Peyer's patch (tissue), 4 donors: ENCODE data around the gene CIB1. TPM values are rescaled to one million over a fixed set of nuclear protein-coding genes. Genes with fewer than 3 reads are reported as not detected.

Experiments
- DNase-seq, 3 donors: peaks; one replicate each; pipeline ENCODE4 v3.0.0-alpha.2; 2017 to 2019
- H3K27ac ChIP-seq, 4 donors: fragments of 200-600 bp; sonication (generic); one replicate each; pipeline ENCODE4 v1.5.1; 2016 to 2019
- H3K27me3 ChIP-seq, 2 donors: fragments of 200-600 bp; sonication (generic); one replicate each; pipeline ENCODE4 v1.5.1; 2019
- H3K36me3 ChIP-seq, 3 donors: fragments of 200-600 bp; sonication (generic); one replicate each; pipeline ENCODE4 v1.5.1; 2016 to 2019
- H3K4me1 ChIP-seq, 4 donors: fragments of 200-600 bp; sonication (generic); one replicate each; pipeline ENCODE4 v1.5.1; 2016 to 2019
- H3K4me3 ChIP-seq, 4 donors: fragments of 200-600 bp; sonication (generic); 1 replicate in 3 of 4; 2 replicates in 1 of 4; pipeline ENCODE4 v1.5.1; 2016 to 2019; ENCODE audit warnings: mild to moderate bottlenecking in 1 of 4
- H3K9me3 ChIP-seq, 4 donors: fragments of 200-600 bp; sonication (generic); one replicate each; pipeline ENCODE4 v1.5.1; 2016 to 2019; ENCODE audit warnings: mild to moderate bottlenecking in 1 of 4
- CTCF ChIP-seq, 6 experiments: fragments of 450-650 bp in 4 of 6; fragments of 200-600 bp in 2 of 6; sonication (generic) in 1 of 6; IDR thresholded peaks; one replicate each; pipeline ENCODE4 v1.5.1; 2017 to 2019; ENCODE audit warnings: antibody characterized with exemption in 6 of 6, mild to moderate bottlenecking in 3 of 6, moderate library complexity in 1 of 6
- POLR2A ChIP-seq, 2 donors: fragments of 450-650 bp; IDR thresholded peaks; one replicate each; pipeline ENCODE4 v1.5.1; 2017; ENCODE audit warnings: antibody characterized with exemption in 2 of 2, mild to moderate bottlenecking in 2 of 2, moderate library complexity in 2 of 2
- total RNA-seq, 4 donors: library from RNA; depleted of rRNA; stranded (reverse); fragments of >200 nt; gene quantifications; one replicate each; pipeline ENCODE4 v1.1.0, GENCODE V29; 2016

CIB1 gene
- total RNA-seq, 4 donors from 2014 or later: 71.0 to 166 (median 130) TPM

DNA sequence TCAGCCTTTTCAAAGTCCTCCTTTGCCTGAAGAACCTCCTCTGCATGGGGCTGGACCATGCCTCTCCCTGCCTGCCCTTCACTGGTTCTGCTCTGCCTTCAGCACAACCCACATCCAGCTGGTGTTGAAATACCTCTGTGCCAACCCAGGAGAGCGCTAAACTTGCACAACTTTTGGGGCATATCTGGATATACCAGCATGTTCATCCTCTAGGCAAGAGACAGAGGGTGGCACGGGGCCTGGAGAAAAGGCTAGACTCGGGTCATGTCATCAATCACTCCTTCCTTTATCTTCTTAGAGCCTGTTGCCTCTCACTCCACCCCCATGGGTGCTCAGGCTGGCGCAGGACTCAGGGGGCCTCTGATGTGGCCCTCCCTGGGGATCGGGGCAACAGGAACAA lies 27.9 kb downstream of the CIB1 start:
- Histone ChIP-seq H3K27me3 (no peaks in the 10 kb centered on the region), H3K4me1 (peaks cover 1 to 44% (median 13%) of the 10 kb centered on the region in 4 donors), H3K27ac (no peak overlapping the region), H3K9me3 (no peaks in the 10 kb centered on the region), H3K4me3 (no peak overlapping the region), H3K36me3 (peaks cover 0 to 46% (median 0%) of the 10 kb centered on the region in 3 donors)
- no peak for TF ChIP-seq CTCF (IDR thresholded peaks at IDR 0.05)
- TF ChIP-seq POLR2A (IDR thresholded peaks at IDR 0.05): no peak
- no peak for DNase-seq

GRCh38 chr15:90205050-90205848 lies 28.5 kb downstream of the CIB1 start:
- Histone ChIP-seq H3K4me1 (peaks cover 0 to 44% (median 13%) of the 10 kb centered on the region in 4 donors), H3K27ac (no peak overlapping the region), H3K9me3 (no peaks in the 10 kb centered on the region), H3K4me3 (no peak overlapping the region), H3K27me3 (no peaks in the 10 kb centered on the region), H3K36me3 (peaks cover 0 to 46% (median 0%) of the 10 kb centered on the region in 3 donors)
- TF ChIP-seq CTCF (IDR thresholded peaks at IDR 0.05) (no peak), POLR2A (IDR thresholded peaks at IDR 0.05) (no peak)
- DNase-seq: no peak

DNA sequence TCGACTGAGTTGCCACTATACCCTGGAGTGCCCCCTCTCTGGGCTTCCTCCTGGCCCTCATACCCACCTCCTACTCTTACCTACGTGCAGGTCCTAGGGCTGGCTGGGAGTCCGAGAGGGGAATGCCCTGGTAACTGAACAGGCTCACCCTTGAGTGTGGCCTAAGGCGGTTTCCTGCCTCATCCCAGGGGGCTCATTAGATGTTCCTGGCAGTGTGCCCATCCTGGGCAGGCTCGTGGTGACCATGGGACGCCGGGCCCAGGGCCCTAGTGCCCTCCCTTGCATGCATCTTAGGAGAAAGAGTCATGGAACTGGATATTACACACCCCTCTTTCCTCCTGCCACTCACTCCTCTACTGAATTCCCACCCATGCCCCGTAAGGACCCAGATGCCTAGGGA lies 29.8 kb downstream of the CIB1 start:
- no peak for DNase-seq
- Histone ChIP-seq H3K36me3 (peaks cover 0 to 33% (median 0%) of the 10 kb centered on the region in 3 donors), H3K9me3 (no peaks in the 10 kb centered on the region), H3K4me3 (no peak overlapping the region), H3K27me3 (no peaks in the 10 kb centered on the region), H3K27ac (no peak overlapping the region), H3K4me1 (peaks cover 0 to 35% (median 13%) of the 10 kb centered on the region in 4 donors)
- TF ChIP-seq POLR2A (IDR thresholded peaks at IDR 0.05) (no peak), CTCF (IDR thresholded peaks at IDR 0.05) (no peak)

DNA sequence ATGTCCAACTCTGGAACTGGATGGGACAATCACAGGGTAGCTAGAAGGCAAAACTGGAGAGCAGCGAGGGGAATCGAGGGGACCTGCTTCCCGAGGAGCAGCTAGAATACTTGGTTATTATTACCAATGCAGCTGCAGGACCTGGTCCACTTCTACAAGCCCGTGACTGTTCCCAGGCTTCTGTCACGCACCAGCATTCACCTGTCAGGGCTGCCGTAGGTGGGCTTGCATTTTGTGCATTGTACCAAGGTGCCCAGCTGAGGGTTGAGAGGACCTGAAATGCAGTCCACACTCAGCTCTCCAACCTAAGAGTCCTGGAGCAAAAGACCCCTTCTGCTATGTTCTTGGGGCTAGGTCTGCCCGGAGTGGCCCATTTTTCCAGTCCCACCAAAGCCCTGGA lies 30.3 kb downstream of the CIB1 start:
- Histone ChIP-seq H3K9me3 (no peaks in the 10 kb centered on the region), H3K27ac (no peak overlapping the region), H3K27me3 (no peaks in the 10 kb centered on the region), H3K4me1 (peaks cover 0 to 35% (median 13%) of the 10 kb centered on the region in 4 donors), H3K36me3 (peaks cover 0 to 29% (median 0%) of the 10 kb centered on the region in 3 donors), H3K4me3 (no peak overlapping the region)
- no peak for TF ChIP-seq CTCF (IDR thresholded peaks at IDR 0.05)
- no peak for TF ChIP-seq POLR2A (IDR thresholded peaks at IDR 0.05)
- DNase-seq: no peak

DNA sequence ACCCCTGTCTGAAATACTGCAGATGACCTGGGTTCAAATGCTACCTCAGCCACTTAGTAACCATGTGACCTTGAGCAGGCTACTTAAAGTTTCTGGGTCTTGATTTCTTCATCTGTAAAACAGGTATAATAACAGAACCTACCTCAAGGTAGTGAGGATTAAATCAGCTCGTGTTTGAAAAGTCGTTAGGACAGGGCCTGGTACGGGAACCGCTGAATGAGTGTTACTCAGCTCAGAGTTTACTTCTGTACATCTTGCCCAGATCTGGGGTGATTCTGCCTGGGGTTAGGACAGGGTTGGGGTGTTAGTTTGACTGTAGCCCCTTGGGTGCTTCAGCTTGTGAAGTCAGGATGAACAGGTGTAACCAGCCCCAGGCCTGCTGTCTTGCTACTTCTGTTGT lies 30.8 kb downstream of the CIB1 start:
- no peaks in the 10 kb centered on the region for H3K9me3 ChIP-seq
- no peak overlapping the region for H3K27ac ChIP-seq
- H3K4me1 ChIP-seq: peaks cover 0 to 35% (median 13%) of the 10 kb centered on the region in 4 donors
- DNase-seq: no peak
- no peaks in the 10 kb centered on the region for H3K27me3 ChIP-seq
- H3K36me3 ChIP-seq: peaks cover 0 to 29% (median 0%) of the 10 kb centered on the region in 3 donors
- TF ChIP-seq CTCF (IDR thresholded peaks at IDR 0.05) (no peak), POLR2A (IDR thresholded peaks at IDR 0.05) (no peak)
- peak overlapping the region in 3 of 4 donors; percentile 68 to 96 (median 75) for H3K4me3 ChIP-seq
